GM21786 (cell line): ENCODE measurements around the gene CDCA8.

Experiments
- ATAC-seq: cut with Tn5 transposase; IDR thresholded peaks from one replicate; pipeline ENCODE4 v1.9.1; 2021; ENCODE audit not compliant: unreplicated experiment

The CDCA8 gene

GRCh38 chr1:37714689-37715088 lies 22.4 kb downstream of the CDCA8 start:
- no peak for ATAC-seq

- no peak for ATAC-seq
These were observed 24.0 kb downstream of the CDCA8 start for GRCh38 chr1:37716321-37716720.

- no peak for ATAC-seq
These were observed 25.3 kb downstream of the CDCA8 start for GRCh38 chr1:37717631-37718030.

GRCh38 chr1:37718181-37718900 lies 26.0 kb downstream of the CDCA8 start:
- no peak for ATAC-seq

- ATAC-seq, result no peak
These were observed 26.7 kb downstream of the CDCA8 start for GRCh38 chr1:37718901-37719571.

GRCh38 chr1:37719572-37720195 lies 27.4 kb downstream of the CDCA8 start:
- ATAC-seq, result no peak

- no peak for ATAC-seq
These were observed 28.2 kb downstream of the CDCA8 start for GRCh38 chr1:37720231-37721130.

- no peak for ATAC-seq
These were observed 29.2 kb downstream of the CDCA8 start for GRCh38 chr1:37721565-37721964.

GRCh38 chr1:37722181-37723071 lies 30.1 kb downstream of the CDCA8 start:
- ATAC-seq, result no peak

GRCh38 chr1:37723072-37723389 lies 30.7 kb downstream of the CDCA8 start:
- ATAC-seq, result no peak

GRCh38 chr1:37723390-37724078 lies 31.2 kb downstream of the CDCA8 start:
- ATAC-seq, result no peak

- no peak for ATAC-seq
These were observed 32.3 kb downstream of the CDCA8 start for GRCh38 chr1:37724575-37724974.

- ATAC-seq, result no peak
These were observed 33.7 kb downstream of the CDCA8 start for GRCh38 chr1:37725851-37726613.

GRCh38 chr1:37726751-37727585 lies 34.7 kb downstream of the CDCA8 start:
- no peak for ATAC-seq

GRCh38 chr1:37728416-37728815 lies 36.1 kb downstream of the CDCA8 start:
- no peak for ATAC-seq

GRCh38 chr1:37730376-37730775 lies 38.1 kb downstream of the CDCA8 start:
- ATAC-seq, result no peak

- ATAC-seq, result no peak
These were observed 39.1 kb downstream of the CDCA8 start for GRCh38 chr1:37731312-37732019.
